HepG2 (cell line): ENCODE measurements around the gene OPA3. TPM values are rescaled to one million over a fixed set of nuclear protein-coding genes. Genes with fewer than 3 reads are reported as not detected.

Experiments used
- BRF2 ChIP-seq: sonication (generic); formaldehyde crosslinking; IDR thresholded peaks from 2 replicates; pipeline ENCODE4 v1.8.1; 2022; ENCODE audit warnings: mild to moderate bottlenecking, missing genetic modification reagents
- CREB3 ChIP-seq: sonication (generic); formaldehyde crosslinking; IDR thresholded peaks from 2 replicates; pipeline ENCODE4 v1.5.0; 2020; ENCODE audit warnings: missing genetic modification reagents
- ELF1 ChIP-seq: sonication (generic); formaldehyde crosslinking; IDR thresholded peaks from 2 replicates; pipeline ENCODE4 v1.4.0; 2020; ENCODE audit warnings: missing genetic modification reagents
- GATAD2A ChIP-seq: IDR thresholded peaks from 2 replicates; pipeline ENCODE4 v1.6.1; 2016
- HBP1 ChIP-seq: IDR thresholded peaks from 2 replicates; pipeline ENCODE4 v1.6.1; 2016; ENCODE audit warnings: low read depth, control low read depth
- ISX ChIP-seq: sonication (generic); formaldehyde crosslinking; conservative IDR thresholded peaks from 2 replicates; pipeline ENCODE4 v1.5.0; 2020; ENCODE audit warnings: missing genetic modification reagents
- NCOR1 ChIP-seq: fragments of 200-600 bp; sonication (generic); IDR thresholded peaks from 2 replicates; pipeline ENCODE4 v1.7.0; 2017; ENCODE audit warnings: antibody characterized with exemption, low read length, borderline replicate concordance
- ZNF20 ChIP-seq: sonication (generic); formaldehyde crosslinking; IDR thresholded peaks from 2 replicates; pipeline ENCODE4 v1.4.0; 2020; ENCODE audit warnings: mild to moderate bottlenecking, moderate library complexity, missing genetic modification reagents
- ZNF225 ChIP-seq: sonication (generic); formaldehyde crosslinking; IDR thresholded peaks from 2 replicates; pipeline ENCODE4 v1.4.0; 2020; ENCODE audit warnings: mild to moderate bottlenecking, missing genetic modification reagents
- ZNF234 ChIP-seq: sonication (generic); formaldehyde crosslinking; conservative IDR thresholded peaks from 2 replicates; pipeline ENCODE4 v1.5.1; 2020; ENCODE audit warnings: mild to moderate bottlenecking, missing genetic modification reagents
- ZNF296 ChIP-seq: sonication (generic); formaldehyde crosslinking; conservative IDR thresholded peaks from 2 replicates; pipeline ENCODE4 v1.5.0; 2020; ENCODE audit warnings: mild to moderate bottlenecking, missing genetic modification reagents
- ZNF543 ChIP-seq: sonication (generic); formaldehyde crosslinking; IDR thresholded peaks from 2 replicates; pipeline ENCODE4 v1.4.0; 2020; ENCODE audit warnings: mild to moderate bottlenecking, missing genetic modification reagents
- ZNF724P ChIP-seq: sonication (generic); formaldehyde crosslinking; IDR thresholded peaks from 2 replicates; pipeline ENCODE4 v1.8.0; 2022; ENCODE audit warnings: missing genetic modification reagents, borderline replicate concordance
- ZNF75D ChIP-seq: sonication (generic); formaldehyde crosslinking; IDR thresholded peaks from 2 replicates; pipeline ENCODE4 v1.8.1; 2023; ENCODE audit warnings: missing genetic modification reagents, mild to moderate bottlenecking, borderline replicate concordance
- ZSCAN30 ChIP-seq: sonication (generic); formaldehyde crosslinking; IDR thresholded peaks from 2 replicates; pipeline ENCODE4 v1.5.0; 2020; ENCODE audit warnings: mild to moderate bottlenecking, missing genetic modification reagents
- polyA plus RNA-seq, 8 experiments: library from polyadenylated mRNA; depleted of rRNA in 3 of 8; stranded (reverse) in 7 of 8; unstranded in 1 of 8; fragments of >200 nt; fragmentation: Illumina TruSeq in 4 of 8; extraction: Trizol in 4 of 8; gene quantifications; 2 replicates each; pipeline versions ENCODE4 v1.2.1 to v1.2.3, GENCODE V29; 2011 to 2016; ENCODE audit warnings: low read depth in 4 of 8, missing spikeins in 1 of 8, mixed read lengths in 1 of 8; ENCODE audit not compliant: insufficient read depth in 1 of 8
- total RNA-seq, 5 experiments: library from RNA; depleted of rRNA; stranded (reverse); fragments of >200 nt; fragmentation: Illumina TruSeq; extraction: Trizol; gene quantifications; 2 replicates each; pipeline ENCODE4 v1.2.3, GENCODE V29; 2016; ENCODE audit warnings: low read depth in 1 of 5
- TF ChIP-seq, protein P1 (sequence below): sonication (generic); formaldehyde crosslinking; IDR thresholded peaks from 2 replicates; pipeline ENCODE4 v1.4.0; 2020; ENCODE audit warnings: low read depth, missing genetic modification reagents
- TF ChIP-seq, protein P2 (sequence below): sonication (generic); formaldehyde crosslinking; IDR thresholded peaks from 2 replicates; pipeline ENCODE4 v1.9.0; 2021; ENCODE audit warnings: missing genetic modification reagents, mild to moderate bottlenecking, borderline replicate concordance
- TF ChIP-seq, protein P3 (sequence below): IDR thresholded peaks from 2 replicates; pipeline ENCODE4 v1.6.1; 2016; ENCODE audit warnings: missing genetic modification reagents, missing compliant biosample characterization

OPA3 gene
- total and polyA plus RNA-seq, 2 of the 13 experiments (the other 11 are each of a cell fraction or from before 2014, with no cell fraction given) = 8.3 to 17.7 TPM

GRCh38 chr19:45577111-45577905, 7.3 kb downstream of the OPA3 start (continued):
- TF ChIP-seq BRF2 (no peak), ZNF20 (CRISPR knock-in tag) (no peak), ZNF543 (CRISPR knock-in tag) (no peak), NCOR1 (peak; percentile 64; the same call in 1 of the 2 replicates), HBP1 (CRISPR knock-in tag) (no peak), ELF1 (CRISPR knock-in tag) (no peak), ZSCAN30 (no peak), ISX (CRISPR knock-in tag) (no peak), ZNF234 (no peak), GATAD2A (CRISPR knock-in tag) (peak; percentile 53; the same call in 1 of the 2 replicates), ZNF225 (CRISPR knock-in tag) (no peak), ZNF296 (CRISPR knock-in tag) (no peak), ZNF724P (no peak), CREB3 (CRISPR knock-in tag) (no peak), ZNF75D (CRISPR knock-in tag) (no peak)
- TF ChIP-seq, protein P1, sequence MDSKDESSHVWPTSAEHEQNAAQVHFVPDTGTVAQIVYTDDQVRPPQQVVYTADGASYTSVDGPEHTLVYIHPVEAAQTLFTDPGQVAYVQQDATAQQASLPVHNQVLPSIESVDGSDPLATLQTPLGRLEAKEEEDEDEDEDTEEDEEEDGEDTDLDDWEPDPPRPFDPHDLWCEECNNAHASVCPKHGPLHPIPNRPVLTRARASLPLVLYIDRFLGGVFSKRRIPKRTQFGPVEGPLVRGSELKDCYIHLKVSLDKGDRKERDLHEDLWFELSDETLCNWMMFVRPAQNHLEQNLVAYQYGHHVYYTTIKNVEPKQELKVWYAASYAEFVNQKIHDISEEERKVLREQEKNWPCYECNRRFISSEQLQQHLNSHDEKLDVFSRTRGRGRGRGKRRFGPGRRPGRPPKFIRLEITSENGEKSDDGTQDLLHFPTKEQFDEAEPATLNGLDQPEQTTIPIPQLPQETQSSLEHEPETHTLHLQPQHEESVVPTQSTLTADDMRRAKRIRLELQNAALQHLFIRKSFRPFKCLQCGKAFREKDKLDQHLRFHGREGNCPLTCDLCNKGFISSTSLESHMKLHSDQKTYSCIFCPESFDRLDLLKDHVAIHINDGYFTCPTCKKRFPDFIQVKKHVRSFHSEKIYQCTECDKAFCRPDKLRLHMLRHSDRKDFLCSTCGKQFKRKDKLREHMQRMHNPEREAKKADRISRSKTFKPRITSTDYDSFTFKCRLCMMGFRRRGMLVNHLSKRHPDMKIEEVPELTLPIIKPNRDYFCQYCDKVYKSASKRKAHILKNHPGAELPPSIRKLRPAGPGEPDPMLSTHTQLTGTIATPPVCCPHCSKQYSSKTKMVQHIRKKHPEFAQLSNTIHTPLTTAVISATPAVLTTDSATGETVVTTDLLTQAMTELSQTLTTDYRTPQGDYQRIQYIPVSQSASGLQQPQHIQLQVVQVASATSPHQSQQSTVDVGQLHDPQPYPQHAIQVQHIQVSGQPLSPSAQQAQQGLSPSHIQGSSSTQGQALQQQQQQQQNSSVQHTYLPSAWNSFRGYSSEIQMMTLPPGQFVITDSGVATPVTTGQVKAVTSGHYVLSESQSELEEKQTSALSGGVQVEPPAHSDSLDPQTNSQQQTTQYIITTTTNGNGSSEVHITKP (CRISPR knock-in tag) = no peak
- TF ChIP-seq, protein P2, sequence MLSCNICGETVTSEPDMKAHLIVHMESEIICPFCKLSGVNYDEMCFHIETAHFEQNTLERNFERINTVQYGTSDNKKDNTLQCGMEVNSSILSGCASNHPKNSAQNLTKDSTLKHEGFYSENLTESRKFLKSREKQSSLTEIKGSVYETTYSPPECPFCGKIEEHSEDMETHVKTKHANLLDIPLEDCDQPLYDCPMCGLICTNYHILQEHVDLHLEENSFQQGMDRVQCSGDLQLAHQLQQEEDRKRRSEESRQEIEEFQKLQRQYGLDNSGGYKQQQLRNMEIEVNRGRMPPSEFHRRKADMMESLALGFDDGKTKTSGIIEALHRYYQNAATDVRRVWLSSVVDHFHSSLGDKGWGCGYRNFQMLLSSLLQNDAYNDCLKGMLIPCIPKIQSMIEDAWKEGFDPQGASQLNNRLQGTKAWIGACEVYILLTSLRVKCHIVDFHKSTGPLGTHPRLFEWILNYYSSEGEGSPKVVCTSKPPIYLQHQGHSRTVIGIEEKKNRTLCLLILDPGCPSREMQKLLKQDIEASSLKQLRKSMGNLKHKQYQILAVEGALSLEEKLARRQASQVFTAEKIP (CRISPR knock-in tag) = no peak
- TF ChIP-seq, protein P3, sequence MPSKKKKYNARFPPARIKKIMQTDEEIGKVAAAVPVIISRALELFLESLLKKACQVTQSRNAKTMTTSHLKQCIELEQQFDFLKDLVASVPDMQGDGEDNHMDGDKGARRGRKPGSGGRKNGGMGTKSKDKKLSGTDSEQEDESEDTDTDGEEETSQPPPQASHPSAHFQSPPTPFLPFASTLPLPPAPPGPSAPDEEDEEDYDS = peak; percentile 27; the same call in 1 of the 2 replicates
